Medulla oblongata (tissue), 1 donor: Measurements from ENCODE around the gene RNGTT.
"Not testable (repeated sequence)": the region's sequence is repeated elsewhere in the genome, so short reads cannot be mapped to it uniquely, and the experiment has no call there.

Experiments
- DNase-seq: peaks from one replicate; pipeline ENCODE4 v3.0.0-alpha.2; 2015; ENCODE audit errors: extremely low spot score

The RNGTT gene

DNA sequence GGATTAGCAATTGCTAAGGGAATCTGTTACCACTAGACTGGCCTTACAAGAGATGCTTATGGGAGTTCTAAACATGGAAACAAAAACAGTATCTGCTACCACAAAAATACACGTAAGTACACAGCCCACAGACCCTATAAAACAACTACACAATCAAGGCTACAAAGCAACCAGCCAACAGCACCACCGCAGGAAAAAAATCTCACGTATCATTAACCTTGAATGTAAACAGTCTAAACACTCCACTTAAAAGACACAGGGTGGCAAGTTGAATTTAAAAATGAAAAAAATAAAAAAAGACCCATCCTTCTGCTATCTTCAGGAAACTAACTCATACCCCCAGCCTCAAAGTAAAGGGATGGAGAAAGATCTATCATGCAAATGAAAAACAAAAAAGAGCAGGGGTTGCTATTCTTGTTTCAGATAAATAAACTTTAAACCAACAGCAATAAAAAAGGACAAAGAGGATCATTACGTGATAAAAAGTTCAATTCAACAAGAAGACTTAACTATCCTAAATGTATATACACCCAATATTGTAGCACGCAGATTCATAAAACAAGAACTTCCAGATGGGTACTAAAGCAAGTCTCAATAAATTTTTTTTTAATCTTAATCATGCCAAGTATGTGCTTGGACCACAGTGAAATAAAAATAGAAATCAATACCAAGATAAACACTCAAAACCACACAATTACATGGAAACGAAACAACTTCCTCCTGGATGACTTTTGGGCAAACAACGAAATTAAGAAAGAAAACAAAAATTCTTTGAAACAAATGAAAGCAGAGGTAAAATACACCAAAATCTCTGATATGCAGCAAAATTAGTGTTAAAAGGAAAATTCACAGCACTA lies 52.3 kb downstream of the RNGTT start:
- no peak for DNase-seq

- DNase-seq, result no peak
Observed at GRCh38 chr6:88908598-88909548, 54.5 kb downstream of the RNGTT start.

- not testable (repeated sequence) for DNase-seq
Observed at GRCh38 chr6:88907148-88907547, 56.3 kb downstream of the RNGTT start.

DNA sequence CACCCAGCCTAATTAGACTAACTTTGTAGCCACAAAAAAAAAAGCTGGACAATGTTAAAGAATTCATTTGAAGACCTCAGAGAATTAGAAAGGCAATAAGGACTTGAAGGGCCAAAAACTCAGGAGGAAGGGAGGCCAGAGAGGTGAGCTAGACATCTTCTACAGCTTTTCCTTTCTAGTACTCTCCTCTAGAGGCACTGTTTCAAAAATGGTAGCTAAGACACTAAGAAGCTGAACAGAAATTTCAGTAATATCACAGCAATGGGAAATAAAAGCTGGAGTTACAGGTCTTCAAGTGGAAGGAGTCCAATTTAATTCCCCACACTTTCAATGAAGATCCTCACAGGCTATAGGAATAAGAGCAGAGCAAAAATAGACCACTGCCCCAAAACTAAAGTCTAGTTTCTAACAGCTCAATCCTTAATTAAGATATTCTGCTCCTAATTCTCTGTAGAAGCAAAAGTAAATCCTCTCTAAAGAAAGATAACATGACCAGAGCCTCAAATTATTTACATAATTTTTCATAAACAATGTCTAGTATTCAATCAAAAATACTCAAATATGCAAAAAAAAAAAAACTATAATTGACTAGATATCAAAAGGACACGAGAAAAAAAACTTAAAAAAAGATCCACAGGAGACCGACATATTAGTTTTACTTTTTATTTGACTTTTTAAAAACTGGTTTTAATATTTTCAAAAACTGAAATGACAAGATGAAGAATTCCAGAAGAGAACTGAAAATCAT lies 63.7 kb downstream of the RNGTT start:
- DNase-seq, result no peak

GRCh38 chr6:88895911-88896310 lies 67.5 kb downstream of the RNGTT start:
- no peak for DNase-seq

- DNase-seq, result no peak
Observed at GRCh38 chr6:88890860-88891845, 72.3 kb downstream of the RNGTT start.

- DNase-seq, result no peak
Observed at GRCh38 chr6:88890394-88890793, 73.0 kb downstream of the RNGTT start.

DNA sequence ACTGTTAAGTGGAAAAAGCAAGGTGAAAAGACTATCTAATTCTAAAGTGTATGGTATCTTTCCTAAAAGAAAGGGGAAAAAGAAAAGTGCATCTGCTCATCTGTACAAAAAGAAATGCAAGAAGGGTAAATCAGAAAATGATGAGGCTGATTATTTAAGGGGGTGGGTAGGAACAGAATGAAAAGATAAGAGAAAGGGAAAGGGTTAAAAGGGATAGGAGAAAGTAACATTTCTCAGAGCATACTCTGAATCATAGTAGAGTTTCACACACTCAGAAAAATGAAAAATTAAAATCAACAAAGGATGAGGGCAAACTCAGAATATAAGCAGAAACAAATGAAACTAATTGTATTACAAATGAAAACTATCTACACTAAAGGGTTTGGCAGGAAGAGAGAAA lies 79.1 kb downstream of the RNGTT start:
- DNase-seq, result no peak

DNA sequence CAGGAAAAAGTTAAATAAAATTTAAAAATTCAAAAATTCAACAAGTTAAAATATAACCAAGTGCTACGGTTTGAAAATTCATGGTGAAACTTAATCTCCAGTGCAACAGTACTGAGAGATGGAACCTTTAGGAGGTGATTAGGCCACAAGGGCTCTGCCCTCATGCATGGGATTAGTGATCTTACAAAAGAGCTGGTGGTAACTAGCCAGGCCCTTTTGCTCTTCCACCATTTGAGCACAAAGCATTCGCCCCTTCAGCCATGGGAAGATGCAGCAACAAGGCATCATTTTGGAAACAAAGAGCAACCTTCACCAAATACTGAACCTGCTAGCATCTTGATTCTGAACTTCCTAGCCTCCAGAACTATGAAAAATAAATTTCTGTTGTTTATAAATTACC lies 80.9 kb downstream of the RNGTT start:
- DNase-seq, result no peak

DNA sequence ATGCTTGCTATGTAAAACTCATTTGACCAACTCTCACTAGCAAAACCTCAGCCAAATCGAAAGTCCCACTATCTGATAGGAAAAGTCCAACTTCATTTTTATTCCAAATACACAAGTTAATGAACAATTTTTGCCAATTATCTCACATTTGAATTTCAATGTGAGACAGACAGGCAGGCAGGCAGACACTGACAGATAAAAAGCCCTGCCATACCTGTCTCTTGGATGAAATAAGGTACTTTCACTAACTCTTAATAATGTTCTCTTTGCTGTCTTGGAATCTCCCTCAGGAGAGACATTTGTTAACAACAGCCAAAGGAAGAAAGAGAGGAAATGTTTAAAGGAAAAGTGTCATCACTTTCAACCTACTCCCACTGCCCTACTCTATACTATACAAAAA lies 82.0 kb downstream of the RNGTT start:
- DNase-seq, result no peak

GRCh38 chr6:88880021-88880420 lies 83.4 kb downstream of the RNGTT start:
- DNase-seq, result no peak

GRCh38 chr6:88877893-88878292 lies 85.5 kb downstream of the RNGTT start:
- DNase-seq, result no peak

- DNase-seq, result no peak
Observed at GRCh38 chr6:88872962-88873361, 90.5 kb downstream of the RNGTT start.

DNA sequence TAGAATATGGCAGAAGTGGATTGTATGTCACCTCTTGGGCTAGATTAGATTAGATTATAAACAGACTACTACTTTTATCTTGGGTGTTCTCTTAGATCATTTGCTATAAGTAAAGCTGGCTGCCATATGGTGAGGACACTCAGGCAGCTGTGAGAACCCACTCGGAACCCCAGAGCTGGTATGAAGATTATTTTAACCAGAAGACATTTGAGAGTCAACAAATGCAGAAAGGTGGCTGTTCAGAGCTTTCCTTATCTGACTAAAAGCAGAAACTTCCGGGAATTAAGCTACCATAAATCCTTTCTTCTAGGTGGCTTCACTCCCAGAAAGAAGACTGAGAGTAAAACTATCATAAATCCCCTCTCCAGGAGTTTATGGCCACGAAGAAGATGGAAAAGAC lies 91.9 kb downstream of the RNGTT start:
- no peak for DNase-seq

DNA sequence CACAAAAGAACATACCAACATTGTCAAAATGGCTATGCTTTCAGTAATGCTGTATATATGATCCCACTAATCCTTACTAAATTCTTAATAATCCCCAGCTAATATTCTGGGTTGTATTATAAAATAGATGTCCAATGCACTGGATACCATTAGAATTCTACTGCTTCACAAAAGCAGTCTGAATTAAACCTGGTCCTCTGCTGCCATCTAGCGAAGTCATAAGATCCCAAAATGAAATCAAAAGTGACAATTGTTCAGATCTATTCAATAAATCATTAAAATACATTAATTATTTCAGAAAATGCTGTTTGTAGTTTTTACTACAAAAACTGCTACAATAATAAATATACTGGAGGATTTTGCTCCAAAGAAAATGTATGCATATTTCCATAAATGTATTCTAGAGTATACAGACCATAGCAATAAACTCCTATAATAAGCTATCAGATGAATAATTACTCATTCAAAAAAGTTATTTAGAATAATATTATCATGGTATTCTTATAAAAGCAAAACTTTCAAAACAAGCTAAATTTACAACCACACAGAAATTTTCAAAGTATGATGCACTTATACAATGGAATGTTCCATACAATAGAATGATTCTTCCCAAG lies 92.6 kb downstream of the RNGTT start:
- DNase-seq, result peak; percentile 83

- DNase-seq, result no peak
Observed at GRCh38 chr6:88869263-88870020, 94.0 kb downstream of the RNGTT start.

- DNase-seq, result no peak
Observed at GRCh38 chr6:88867841-88868731, 95.3 kb downstream of the RNGTT start.

DNA sequence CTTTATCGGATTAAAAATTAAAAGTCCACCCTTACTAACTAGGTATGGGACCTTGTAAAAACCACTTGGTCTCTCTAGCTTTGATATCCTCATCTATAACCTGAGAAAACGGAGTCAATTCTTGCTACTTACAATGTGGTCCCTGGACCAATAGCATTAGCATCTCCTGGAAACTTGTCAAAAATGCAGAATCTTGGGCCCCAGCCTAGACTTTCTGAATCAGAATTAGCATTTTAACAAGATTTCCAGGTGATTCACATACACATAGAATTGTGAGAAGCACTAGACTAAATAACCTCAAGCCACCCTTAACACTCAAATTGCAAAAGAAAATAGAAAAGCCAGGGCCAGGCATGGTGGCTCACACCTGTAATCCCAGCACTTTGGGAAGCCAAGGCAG lies 96.6 kb downstream of the RNGTT start:
- no peak for DNase-seq

DNA sequence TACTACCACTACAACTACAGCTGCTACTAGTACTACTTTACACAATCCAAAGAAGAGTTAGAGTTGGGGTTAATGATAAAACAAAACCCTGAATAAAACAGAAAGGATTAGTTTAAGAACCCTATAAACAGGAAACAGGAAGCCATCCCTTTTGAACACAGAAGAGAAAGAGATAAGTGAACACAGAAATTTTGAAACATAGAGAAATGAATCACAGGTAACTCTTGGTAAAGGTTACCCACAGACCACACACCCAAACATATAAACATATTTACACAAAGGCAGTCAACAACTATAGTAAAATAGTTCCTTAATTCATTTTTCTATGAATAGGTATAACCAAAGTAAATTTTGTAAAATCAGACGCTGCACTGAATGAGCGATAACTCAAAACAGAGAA lies 98.1 kb downstream of the RNGTT start:
- no peak for DNase-seq
